ENCODE results near the gene ASB7.
"Not testable (repeated sequence)": the region's sequence is repeated elsewhere in the genome, so short reads cannot be mapped to it uniquely, and the experiment has no call there.

The ASB7 gene

DNA sequence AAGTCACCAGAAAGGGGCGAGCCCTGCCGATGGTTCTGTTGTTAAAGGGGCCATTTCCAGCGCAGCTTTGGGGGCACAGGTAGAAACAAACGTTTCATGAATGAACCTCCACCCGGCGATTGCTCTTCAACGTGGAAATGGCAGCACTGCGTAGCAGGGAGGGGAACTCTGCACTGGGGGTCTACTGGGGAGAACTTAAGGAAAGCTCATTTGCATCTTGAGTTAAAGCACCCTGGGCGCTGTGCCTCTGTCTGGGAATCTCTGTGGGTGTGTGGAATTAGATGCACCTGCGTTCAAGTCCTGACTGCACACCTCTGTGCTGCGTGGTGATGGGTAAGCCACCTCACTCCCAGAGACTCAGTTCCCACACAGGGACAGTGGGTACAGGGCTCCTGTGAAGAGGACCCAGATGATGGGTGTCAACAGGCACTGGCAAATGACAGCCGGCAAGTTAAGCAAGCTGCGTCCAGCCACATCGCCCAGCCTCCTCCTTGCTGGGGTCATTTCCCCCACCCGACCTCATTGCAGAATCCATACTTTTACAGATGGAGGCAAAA, 68.8 kb downstream of the ASB7 start:
- Histone ChIP-seq H3K27ac (ENCODE audit: low read depth, low read length) (no peak overlapping the region), H3K36me3 (ENCODE audit: low read length) (no peaks in the 10 kb centered on the region), H3K27me3 (ENCODE audit: low read length) (no peaks in the 10 kb centered on the region), H3K79me2 (ENCODE audit: insufficient read depth, low read length) (no peaks in the 10 kb centered on the region), H2AFZ (ENCODE audit: low read depth, low read length, severe bottlenecking) (no peak overlapping the region), H3K9ac (ENCODE audit: low read length) (no peak overlapping the region), H3K9me3 (ENCODE audit: insufficient read depth, low read length) (no peaks in the 10 kb centered on the region), H3K9me2 (replicated peaks; ENCODE audit: insufficient read depth, low read length) (no peaks in the 10 kb centered on the region), H3K4me3 (ENCODE audit: insufficient read depth, low read length, poor library complexity, severe bottlenecking) (no peak overlapping the region), H3K4me2 (ENCODE audit: low read depth, low read length, poor library complexity, severe bottlenecking) (no peak overlapping the region), H3F3A (ENCODE audit: insufficient read depth) (no peaks in the 10 kb centered on the region), H4K20me1 (ENCODE audit: low read depth, low read length) (no peaks in the 10 kb centered on the region)
- TF ChIP-seq EZH2phosphoT487 (conservative IDR thresholded peaks at IDR 0.05; ENCODE audit: low read length), result no peak
- TF ChIP-seq, protein P1, sequence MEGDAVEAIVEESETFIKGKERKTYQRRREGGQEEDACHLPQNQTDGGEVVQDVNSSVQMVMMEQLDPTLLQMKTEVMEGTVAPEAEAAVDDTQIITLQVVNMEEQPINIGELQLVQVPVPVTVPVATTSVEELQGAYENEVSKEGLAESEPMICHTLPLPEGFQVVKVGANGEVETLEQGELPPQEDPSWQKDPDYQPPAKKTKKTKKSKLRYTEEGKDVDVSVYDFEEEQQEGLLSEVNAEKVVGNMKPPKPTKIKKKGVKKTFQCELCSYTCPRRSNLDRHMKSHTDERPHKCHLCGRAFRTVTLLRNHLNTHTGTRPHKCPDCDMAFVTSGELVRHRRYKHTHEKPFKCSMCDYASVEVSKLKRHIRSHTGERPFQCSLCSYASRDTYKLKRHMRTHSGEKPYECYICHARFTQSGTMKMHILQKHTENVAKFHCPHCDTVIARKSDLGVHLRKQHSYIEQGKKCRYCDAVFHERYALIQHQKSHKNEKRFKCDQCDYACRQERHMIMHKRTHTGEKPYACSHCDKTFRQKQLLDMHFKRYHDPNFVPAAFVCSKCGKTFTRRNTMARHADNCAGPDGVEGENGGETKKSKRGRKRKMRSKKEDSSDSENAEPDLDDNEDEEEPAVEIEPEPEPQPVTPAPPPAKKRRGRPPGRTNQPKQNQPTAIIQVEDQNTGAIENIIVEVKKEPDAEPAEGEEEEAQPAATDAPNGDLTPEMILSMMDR (IDR thresholded peaks at IDR 0.05; ENCODE audit: insufficient read depth, low read length, poor library complexity, severe bottlenecking), result no peak

DNA sequence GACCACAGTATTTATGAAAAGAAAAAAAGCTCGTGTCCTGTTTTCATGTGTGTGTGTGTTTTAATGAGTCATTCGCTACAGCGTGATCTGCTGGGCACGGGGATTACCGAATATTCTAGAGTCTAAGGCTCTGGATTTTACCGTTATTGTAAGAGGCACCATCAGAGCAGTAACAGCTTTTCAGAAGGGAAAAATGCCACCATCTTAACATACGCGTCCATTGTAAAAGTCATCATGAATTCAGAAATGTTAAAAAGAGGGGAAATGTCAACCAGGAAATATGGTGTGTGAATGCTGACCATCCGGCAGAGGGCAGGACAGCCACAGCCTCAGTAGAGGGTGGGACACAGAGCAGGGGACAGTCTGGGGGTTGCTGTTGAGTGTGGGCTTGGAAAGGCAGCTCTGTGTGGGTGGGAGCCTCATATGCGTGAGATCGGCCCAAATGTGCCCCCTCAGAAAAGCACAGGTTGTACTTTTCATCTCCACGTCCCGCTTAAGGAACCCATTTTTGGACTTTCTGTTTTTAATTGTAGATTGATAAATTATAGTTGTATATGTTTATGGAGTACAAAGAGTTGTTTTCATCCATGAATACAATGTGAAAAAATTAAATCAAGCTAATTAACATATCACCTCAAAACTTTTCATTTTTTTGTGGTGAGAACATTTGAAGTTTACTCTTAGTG, 69.6 kb downstream of the ASB7 start:
- Histone ChIP-seq H3K27ac (ENCODE audit: low read depth, low read length) (no peak overlapping the region), H3K9ac (ENCODE audit: low read length) (no peak overlapping the region), H3K9me3 (ENCODE audit: insufficient read depth, low read length) (no peaks in the 10 kb centered on the region), H2AFZ (ENCODE audit: low read depth, low read length, severe bottlenecking) (no peak overlapping the region), H3K27me3 (ENCODE audit: low read length) (no peaks in the 10 kb centered on the region), H3K9me2 (replicated peaks; ENCODE audit: insufficient read depth, low read length) (no peaks in the 10 kb centered on the region), H4K20me1 (ENCODE audit: low read depth, low read length) (no peaks in the 10 kb centered on the region), H3K4me2 (ENCODE audit: low read depth, low read length, poor library complexity, severe bottlenecking) (no peak overlapping the region), H3K36me3 (ENCODE audit: low read length) (no peaks in the 10 kb centered on the region), H3F3A (ENCODE audit: insufficient read depth) (no peaks in the 10 kb centered on the region), H3K79me2 (ENCODE audit: insufficient read depth, low read length) (no peaks in the 10 kb centered on the region), H3K4me3 (ENCODE audit: insufficient read depth, low read length, poor library complexity, severe bottlenecking) (no peak overlapping the region)
- no peak for TF ChIP-seq EZH2phosphoT487 (conservative IDR thresholded peaks at IDR 0.05; ENCODE audit: low read length)
- TF ChIP-seq, protein P1 (IDR thresholded peaks at IDR 0.05; ENCODE audit: insufficient read depth, low read length, poor library complexity, severe bottlenecking), result no peak

DNA sequence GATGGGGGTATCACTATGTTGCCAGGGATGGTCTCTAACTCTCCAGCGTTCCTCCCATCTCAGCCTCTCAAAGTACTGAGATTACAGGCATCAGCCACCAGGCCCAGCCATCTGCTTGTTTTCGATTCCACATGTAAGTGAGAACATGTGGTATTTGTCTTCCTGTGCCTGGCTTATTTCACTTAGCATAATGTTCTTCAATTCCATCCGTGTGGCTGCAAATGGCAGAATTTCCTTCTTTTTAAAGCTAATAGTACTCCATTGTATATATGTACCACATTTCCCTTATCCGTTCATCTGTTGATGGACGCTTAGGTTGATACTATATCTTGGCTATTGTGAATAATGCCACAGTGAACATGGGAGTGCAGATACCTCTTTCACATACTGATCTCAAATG, 70.6 kb downstream of the ASB7 start:
- no peaks in the 10 kb centered on the region for H4K20me1 ChIP-seq (ENCODE audit: low read depth, low read length)
- no peak overlapping the region for H3K4me2 ChIP-seq (ENCODE audit: low read depth, low read length, poor library complexity, severe bottlenecking)
- no peaks in the 10 kb centered on the region for H3K27me3 ChIP-seq (ENCODE audit: low read length)
- no peak overlapping the region for H2AFZ ChIP-seq (ENCODE audit: low read depth, low read length, severe bottlenecking)
- no peak overlapping the region for H3K9ac ChIP-seq (ENCODE audit: low read length)
- TF ChIP-seq, protein P1 (IDR thresholded peaks at IDR 0.05; ENCODE audit: insufficient read depth, low read length, poor library complexity, severe bottlenecking), result no peak
- TF ChIP-seq EZH2phosphoT487 (conservative IDR thresholded peaks at IDR 0.05; ENCODE audit: low read length), result no peak
- H3K9me2 ChIP-seq (replicated peaks; ENCODE audit: insufficient read depth, low read length), result no peaks in the 10 kb centered on the region
- no peaks in the 10 kb centered on the region for H3F3A ChIP-seq (ENCODE audit: insufficient read depth)
- H3K9me3 ChIP-seq (ENCODE audit: insufficient read depth, low read length), result no peaks in the 10 kb centered on the region
- no peak overlapping the region for H3K27ac ChIP-seq (ENCODE audit: low read depth, low read length)
- no peak overlapping the region for H3K4me3 ChIP-seq (ENCODE audit: insufficient read depth, low read length, poor library complexity, severe bottlenecking)
- H3K36me3 ChIP-seq (ENCODE audit: low read length), result no peaks in the 10 kb centered on the region
- H3K79me2 ChIP-seq (ENCODE audit: insufficient read depth, low read length), result no peaks in the 10 kb centered on the region

DNA sequence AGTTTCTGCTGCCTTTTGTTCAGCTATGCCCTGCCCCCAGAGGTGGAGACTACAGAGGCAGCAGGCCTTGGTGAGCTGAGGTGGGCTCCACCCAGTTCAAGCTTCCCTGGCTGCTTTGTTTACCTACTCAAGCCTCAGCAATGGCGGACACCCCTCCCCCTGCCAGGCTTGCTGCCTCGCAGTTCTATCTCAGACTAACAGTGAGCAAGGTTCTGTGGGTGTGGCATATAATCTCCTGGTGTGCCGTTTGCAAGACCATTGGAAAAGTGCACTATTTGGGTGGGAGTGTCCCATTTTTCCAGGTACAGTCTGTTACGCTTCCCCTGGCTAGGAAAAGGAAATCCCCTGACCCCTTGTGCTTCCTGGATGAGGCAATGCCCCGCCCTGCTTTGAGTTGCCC, 76.8 kb downstream of the ASB7 start:
- H3F3A ChIP-seq (ENCODE audit: insufficient read depth); H3K27me3 ChIP-seq (ENCODE audit: low read length); H3K9me3 ChIP-seq (ENCODE audit: insufficient read depth, low read length); H3K79me2 ChIP-seq (ENCODE audit: insufficient read depth, low read length); H2AFZ ChIP-seq (ENCODE audit: low read depth, low read length, severe bottlenecking); H3K9ac ChIP-seq (ENCODE audit: low read length); H3K36me3 ChIP-seq (ENCODE audit: low read length); H3K4me2 ChIP-seq (ENCODE audit: low read depth, low read length, poor library complexity, severe bottlenecking); H3K4me3 ChIP-seq (ENCODE audit: insufficient read depth, low read length, poor library complexity, severe bottlenecking); H3K27ac ChIP-seq (ENCODE audit: low read depth, low read length); H4K20me1 ChIP-seq (ENCODE audit: low read depth, low read length); H3K9me2 ChIP-seq (replicated peaks; ENCODE audit: insufficient read depth, low read length): not testable (repeated sequence)

All from SU-DHL-6 (cell line).